ENCODE results near the gene ARL15.

- no peak for TF ChIP-seq CTCF (IDR thresholded peaks at IDR 0.05)
- TF ChIP-seq POLR2A (IDR thresholded peaks at IDR 0.05), result no peak
These were observed 418.1 kb downstream of the ARL15 start for GRCh38 chr5:53892224-53892623.
